ENCODE data around the gene CD1D.

GRCh38 chr1:158153179-158153578 is 27.5 kb upstream of the CD1D start:
- TF ChIP-seq, protein P1, sequence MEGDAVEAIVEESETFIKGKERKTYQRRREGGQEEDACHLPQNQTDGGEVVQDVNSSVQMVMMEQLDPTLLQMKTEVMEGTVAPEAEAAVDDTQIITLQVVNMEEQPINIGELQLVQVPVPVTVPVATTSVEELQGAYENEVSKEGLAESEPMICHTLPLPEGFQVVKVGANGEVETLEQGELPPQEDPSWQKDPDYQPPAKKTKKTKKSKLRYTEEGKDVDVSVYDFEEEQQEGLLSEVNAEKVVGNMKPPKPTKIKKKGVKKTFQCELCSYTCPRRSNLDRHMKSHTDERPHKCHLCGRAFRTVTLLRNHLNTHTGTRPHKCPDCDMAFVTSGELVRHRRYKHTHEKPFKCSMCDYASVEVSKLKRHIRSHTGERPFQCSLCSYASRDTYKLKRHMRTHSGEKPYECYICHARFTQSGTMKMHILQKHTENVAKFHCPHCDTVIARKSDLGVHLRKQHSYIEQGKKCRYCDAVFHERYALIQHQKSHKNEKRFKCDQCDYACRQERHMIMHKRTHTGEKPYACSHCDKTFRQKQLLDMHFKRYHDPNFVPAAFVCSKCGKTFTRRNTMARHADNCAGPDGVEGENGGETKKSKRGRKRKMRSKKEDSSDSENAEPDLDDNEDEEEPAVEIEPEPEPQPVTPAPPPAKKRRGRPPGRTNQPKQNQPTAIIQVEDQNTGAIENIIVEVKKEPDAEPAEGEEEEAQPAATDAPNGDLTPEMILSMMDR (conservative IDR thresholded peaks at IDR 0.05; ENCODE audit: low read length) = no peak
- no peak for TF ChIP-seq EZH2phosphoT487 (IDR thresholded peaks at IDR 0.05; ENCODE audit: borderline replicate concordance, low read depth, low read length)
